Kidney (tissue), 14 donors: ENCODE results near the gene ITGB4. TPM values are rescaled to one million over a fixed set of nuclear protein-coding genes. Genes with fewer than 3 reads are reported as not detected.

ENCODE experiments used
- DNase-seq, 5 donors: peaks; one replicate each; pipeline ENCODE4 v3.0.0-alpha.2; 2013 to 2020
- FAIRE-seq: peaks from 2 replicates; lab custom pipeline; 2012; peaks lifted over from hg19 to GRCh38; lab: Jason Lieb, UNC
- H3K27ac ChIP-seq, 2 donors: one replicate each; pipeline ENCODE4 v1.7.0; 2013; ENCODE audit warnings: low read depth in 2 of 2, low read length in 2 of 2, inconsistent platforms in 1 of 2
- H3K27me3 ChIP-seq: one replicate; pipeline ENCODE4 v1.7.1; 2013; ENCODE audit warnings: low read length, inconsistent platforms; ENCODE audit not compliant: control insufficient read depth, insufficient read depth
- H3K36me3 ChIP-seq, 3 donors: one replicate each; pipeline versions ENCODE4 v1.7.0 to v1.7.1; 2013; ENCODE audit warnings: low read length in 3 of 3, control low read depth in 1 of 3, inconsistent platforms in 1 of 3; ENCODE audit not compliant: insufficient read depth in 3 of 3, control insufficient read depth in 2 of 3
- H3K4me1 ChIP-seq, 3 donors: one replicate each; pipeline versions ENCODE4 v1.7.0 to v1.7.1; 2013; ENCODE audit warnings: low read length in 3 of 3, inconsistent platforms in 1 of 3, low read depth in 1 of 3; ENCODE audit not compliant: control insufficient read depth in 2 of 3, insufficient read depth in 2 of 3
- H3K4me3 ChIP-seq, 3 donors: one replicate each; pipeline versions ENCODE4 v1.7.0 to v1.8.1; 2013; ENCODE audit warnings: low read length in 3 of 3, control low read depth in 1 of 3, inconsistent platforms in 1 of 3
- H3K9ac ChIP-seq, 3 donors: one replicate each; pipeline versions ENCODE4 v1.7.0 to v1.7.1; 2013; ENCODE audit warnings: low read length in 3 of 3, control low read depth in 1 of 3, inconsistent platforms in 1 of 3
- H3K9me3 ChIP-seq, 3 donors: one replicate each; pipeline versions ENCODE4 v1.7.0 to v1.7.1; 2013; ENCODE audit warnings: low read length in 3 of 3, control low read depth in 1 of 3, inconsistent platforms in 1 of 3; ENCODE audit not compliant: control insufficient read depth in 2 of 3, insufficient read depth in 1 of 3
- intact Hi-C: fragments of 100-400 bp; cut with DNase I; formaldehyde crosslinking; loops from one replicate; pipeline ENCODE4 v1.11.1; 2022
- polyA plus RNA-seq: library from polyadenylated mRNA; stranded (reverse); fragments of 350-450 nt; fragmentation: Illumina TruSeq; extraction: RNeasy Lipid Tissue Mini Kit (QIAGEN cat#74804); gene quantifications from one replicate; pipeline ENCODE4 v1.2.3, GENCODE V29; 2014; ENCODE audit warnings: low read depth, low replicate concordance; ENCODE audit not compliant: insufficient read depth
- total RNA-seq: library from RNA; stranded (reverse); fragmentation: NEBNext Ultra II Directional; extraction: Animal tissue kit (Norgen Biotek cat#: 25700); gene quantifications from one replicate; pipeline ENCODE4 v1.2.1, GENCODE V29; 2021
- TF ChIP-seq, protein P1 (sequence below): IDR thresholded peaks from 3 replicates; pipeline ENCODE4 v1.5.1; 2012; ENCODE audit warnings: mild to moderate bottlenecking, moderate library complexity, borderline replicate concordance; ENCODE audit not compliant: insufficient read depth; ENCODE audit errors: extremely low read depth
- donor health status: control.
- donor health status: control.
- donor health status: control.
- donor health status: control.
- donor health status: control.
- donor health status: DM: yes; HTN: yes; CAD: no.
- donor health status: Normal renal cell carcinoma (clear cell type).

Gene ITGB4
- total and polyA plus RNA-seq, 2 donors from 2014 or later, result 15.7 to 149 TPM

GRCh38 chr17:75755205-75755901 lies 34.1 kb downstream of the ITGB4 start:
- no peaks in the 10 kb centered on the region for H3K27me3 ChIP-seq
- no peak overlapping the region for H3K9ac ChIP-seq
- DNase-seq (peak in 3 of 5 donors; percentile 50 to 78 (median 69)), FAIRE-seq (no peak)
- H3K4me3 ChIP-seq, result no peak overlapping the region
- no peaks in the 10 kb centered on the region for H3K36me3 ChIP-seq
- no peak overlapping the region for H3K27ac ChIP-seq
- TF ChIP-seq, protein P1, sequence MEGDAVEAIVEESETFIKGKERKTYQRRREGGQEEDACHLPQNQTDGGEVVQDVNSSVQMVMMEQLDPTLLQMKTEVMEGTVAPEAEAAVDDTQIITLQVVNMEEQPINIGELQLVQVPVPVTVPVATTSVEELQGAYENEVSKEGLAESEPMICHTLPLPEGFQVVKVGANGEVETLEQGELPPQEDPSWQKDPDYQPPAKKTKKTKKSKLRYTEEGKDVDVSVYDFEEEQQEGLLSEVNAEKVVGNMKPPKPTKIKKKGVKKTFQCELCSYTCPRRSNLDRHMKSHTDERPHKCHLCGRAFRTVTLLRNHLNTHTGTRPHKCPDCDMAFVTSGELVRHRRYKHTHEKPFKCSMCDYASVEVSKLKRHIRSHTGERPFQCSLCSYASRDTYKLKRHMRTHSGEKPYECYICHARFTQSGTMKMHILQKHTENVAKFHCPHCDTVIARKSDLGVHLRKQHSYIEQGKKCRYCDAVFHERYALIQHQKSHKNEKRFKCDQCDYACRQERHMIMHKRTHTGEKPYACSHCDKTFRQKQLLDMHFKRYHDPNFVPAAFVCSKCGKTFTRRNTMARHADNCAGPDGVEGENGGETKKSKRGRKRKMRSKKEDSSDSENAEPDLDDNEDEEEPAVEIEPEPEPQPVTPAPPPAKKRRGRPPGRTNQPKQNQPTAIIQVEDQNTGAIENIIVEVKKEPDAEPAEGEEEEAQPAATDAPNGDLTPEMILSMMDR, result no peak
- intact Hi-C loops, result no loop called here
- H3K9me3 ChIP-seq, result no peaks in the 10 kb centered on the region
- H3K4me1 ChIP-seq, result peaks cover 2 to 17% (median 17%) of the 10 kb centered on the region in 3 donors

DNA sequence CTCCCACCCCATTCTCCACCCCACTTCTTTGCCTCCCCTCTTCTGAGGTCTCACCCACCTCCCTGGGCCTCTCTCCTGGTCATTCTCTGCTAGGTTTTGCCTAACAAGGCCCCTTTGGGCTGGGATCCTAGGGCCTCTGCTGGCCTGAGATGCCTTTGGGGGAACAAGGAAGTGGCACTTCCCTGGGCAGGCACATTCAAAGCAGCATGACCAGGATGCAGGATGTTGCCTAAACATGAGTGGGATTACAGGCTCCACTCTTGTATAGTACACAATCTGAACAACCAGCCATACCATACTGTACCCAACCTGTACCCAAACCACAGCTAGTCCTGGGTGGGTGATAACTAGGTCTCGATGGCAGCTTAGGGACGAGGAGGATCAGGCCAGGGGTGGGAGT lies 34.7 kb downstream of the ITGB4 start:
- H3K4me3 ChIP-seq, result no peak overlapping the region
- no peaks in the 10 kb centered on the region for H3K27me3 ChIP-seq
- no peak for DNase-seq
- H3K27ac ChIP-seq, result no peak overlapping the region
- peak overlapping the region in 1 of 3 donors; percentile 7 for H3K9ac ChIP-seq
- intact Hi-C loops, result no loop called here
- TF ChIP-seq, protein P1, result no peak
- no peak for FAIRE-seq
- peaks cover 2 to 17% (median 17%) of the 10 kb centered on the region in 3 donors for H3K4me1 ChIP-seq
- no peaks in the 10 kb centered on the region for H3K9me3 ChIP-seq
- no peaks in the 10 kb centered on the region for H3K36me3 ChIP-seq

DNA sequence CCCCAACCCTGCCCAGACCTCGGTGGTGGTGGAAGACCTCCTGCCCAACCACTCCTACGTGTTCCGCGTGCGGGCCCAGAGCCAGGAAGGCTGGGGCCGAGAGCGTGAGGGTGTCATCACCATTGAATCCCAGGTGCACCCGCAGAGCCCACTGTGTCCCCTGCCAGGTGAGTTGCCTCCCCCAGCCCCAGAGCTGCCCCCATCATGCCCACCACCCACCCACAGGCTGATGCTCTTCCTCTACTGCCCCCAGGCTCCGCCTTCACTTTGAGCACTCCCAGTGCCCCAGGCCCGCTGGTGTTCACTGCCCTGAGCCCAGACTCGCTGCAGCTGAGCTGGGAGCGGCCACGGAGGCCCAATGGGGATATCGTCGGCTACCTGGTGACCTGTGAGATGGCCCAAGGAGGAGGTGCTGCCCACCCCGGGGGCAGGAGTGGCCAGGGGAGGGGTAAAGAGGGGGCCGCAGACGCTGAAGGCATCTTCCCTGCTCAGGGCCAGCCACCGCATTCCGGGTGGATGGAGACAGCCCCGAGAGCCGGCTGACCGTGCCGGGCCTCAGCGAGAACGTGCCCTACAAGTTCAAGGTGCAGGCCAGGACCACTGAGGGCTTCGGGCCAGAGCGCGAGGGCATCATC lies 35.3 kb downstream of the ITGB4 start:
- no peaks in the 10 kb centered on the region for H3K36me3 ChIP-seq
- no peak overlapping the region for H3K4me3 ChIP-seq
- H3K27me3 ChIP-seq, result no peaks in the 10 kb centered on the region
- H3K9me3 ChIP-seq, result no peaks in the 10 kb centered on the region
- TF ChIP-seq, protein P1, result no peak
- H3K4me1 ChIP-seq, result peaks cover 2 to 17% (median 17%) of the 10 kb centered on the region in 3 donors
- intact Hi-C loops, result no loop called here
- DNase-seq (peak in 1 of 5 donors; percentile 76), FAIRE-seq (no peak)
- H3K9ac ChIP-seq, result peak overlapping the region in 1 of 3 donors; percentile 7
- H3K27ac ChIP-seq, result no peak overlapping the region
